Measurements from ENCODE around the gene EPHA5. TPM values are rescaled to one million over a fixed set of nuclear protein-coding genes. Genes with fewer than 3 reads are reported as not detected.

The EPHA5 gene
- total RNA-seq, 1 donor from 2014 or later, result 1.2 TPM

GRCh38 chr4:65457011-65457410 lies 213.3 kb downstream of the EPHA5 start:
- Histone ChIP-seq H3K79me2 (ENCODE audit: insufficient read depth, low read length) (no peaks in the 10 kb centered on the region), H4K20me1 (ENCODE audit: insufficient read depth, low read length) (no peaks in the 10 kb centered on the region), H3K4me3 (ENCODE audit: insufficient read depth, low read depth, low read length) (no peak overlapping the region), H3K9ac (ENCODE audit: low read length) (no peak overlapping the region), H2AFZ (ENCODE audit: low read depth, low read length) (no peak overlapping the region), H3K9me3 (ENCODE audit: insufficient read depth, low read depth, low read length) (no peaks in the 10 kb centered on the region), H3K4me2 (ENCODE audit: low read length) (no peak overlapping the region), H3K27me3 (ENCODE audit: insufficient read depth, low read length) (no peaks in the 10 kb centered on the region), H3K4me1 (ENCODE audit: insufficient read depth, low read length) (no peaks in the 10 kb centered on the region), H3K36me3 (ENCODE audit: insufficient read depth, low read length) (no peaks in the 10 kb centered on the region), H3K27ac (ENCODE audit: low read depth, low read length) (no peak overlapping the region)
- TF ChIP-seq CTCF (IDR thresholded peaks at IDR 0.05; ENCODE audit: insufficient read depth, low read depth, low read length) (no peak), EZH2 (IDR thresholded peaks at IDR 0.05; ENCODE audit: insufficient read depth, low read length) (no peak)
- no peak overlapping the region for H3K27ac Mint-ChIP-seq (ENCODE audit: unreplicated experiment)
- no peaks in the 10 kb centered on the region for H3K27me3 Mint-ChIP-seq (ENCODE audit: low read depth, unreplicated experiment)
- no peak overlapping the region for H3K4me3 Mint-ChIP-seq (ENCODE audit: unreplicated experiment)
- no peaks in the 10 kb centered on the region for H3K9me3 Mint-ChIP-seq (ENCODE audit: unreplicated experiment)
- DNase-seq (ENCODE audit: low read depth) (no peak), FAIRE-seq (no peak)
- no peaks in the 10 kb centered on the region for H3K4me1 Mint-ChIP-seq (ENCODE audit: low read depth, unreplicated experiment)
- no peaks in the 10 kb centered on the region for H3K36me3 Mint-ChIP-seq (ENCODE audit: low read depth, unreplicated experiment)

GRCh38 chr4:65456579-65456978 lies 213.7 kb downstream of the EPHA5 start:
- H3K4me2 ChIP-seq (ENCODE audit: low read length), result no peak overlapping the region
- H3K9me3 Mint-ChIP-seq (ENCODE audit: unreplicated experiment), result no peaks in the 10 kb centered on the region
- FAIRE-seq, result no peak
- H4K20me1 ChIP-seq (ENCODE audit: insufficient read depth, low read length), result no peaks in the 10 kb centered on the region
- H3K4me1 Mint-ChIP-seq (ENCODE audit: low read depth, unreplicated experiment), result no peaks in the 10 kb centered on the region
- H3K79me2 ChIP-seq (ENCODE audit: insufficient read depth, low read length), result no peaks in the 10 kb centered on the region
- no peak overlapping the region for H2AFZ ChIP-seq (ENCODE audit: low read depth, low read length)
- TF ChIP-seq CTCF (IDR thresholded peaks at IDR 0.05; ENCODE audit: insufficient read depth, low read depth, low read length), result no peak
- DNase-seq (ENCODE audit: low read depth), result no peak
- H3K9me3 ChIP-seq (ENCODE audit: insufficient read depth, low read depth, low read length), result no peaks in the 10 kb centered on the region
- no peaks in the 10 kb centered on the region for H3K27me3 ChIP-seq (ENCODE audit: insufficient read depth, low read length)
- H3K36me3 Mint-ChIP-seq (ENCODE audit: low read depth, unreplicated experiment), result no peaks in the 10 kb centered on the region
- no peaks in the 10 kb centered on the region for H3K27me3 Mint-ChIP-seq (ENCODE audit: low read depth, unreplicated experiment)
- H3K4me1 ChIP-seq (ENCODE audit: insufficient read depth, low read length), result no peaks in the 10 kb centered on the region
- H3K4me3 ChIP-seq (ENCODE audit: insufficient read depth, low read depth, low read length), result no peak overlapping the region
- no peak overlapping the region for H3K4me3 Mint-ChIP-seq (ENCODE audit: unreplicated experiment)
- H3K27ac Mint-ChIP-seq (ENCODE audit: unreplicated experiment), result no peak overlapping the region
- no peak overlapping the region for H3K27ac ChIP-seq (ENCODE audit: low read depth, low read length)
- no peaks in the 10 kb centered on the region for H3K36me3 ChIP-seq (ENCODE audit: insufficient read depth, low read length)
- H3K9ac ChIP-seq (ENCODE audit: low read length), result no peak overlapping the region

- H3K4me3 ChIP-seq (ENCODE audit: insufficient read depth, low read depth, low read length), result no peak overlapping the region
- no peaks in the 10 kb centered on the region for H3K79me2 ChIP-seq (ENCODE audit: insufficient read depth, low read length)
- H2AFZ ChIP-seq (ENCODE audit: low read depth, low read length), result no peak overlapping the region
- no peak for TF ChIP-seq EZH2 (IDR thresholded peaks at IDR 0.05; ENCODE audit: insufficient read depth, low read length)
- Mint-ChIP-seq H3K27ac (ENCODE audit: unreplicated experiment) (no peak overlapping the region), H3K36me3 (ENCODE audit: low read depth, unreplicated experiment) (no peaks in the 10 kb centered on the region), H3K4me1 (ENCODE audit: low read depth, unreplicated experiment) (no peaks in the 10 kb centered on the region), H3K27me3 (ENCODE audit: low read depth, unreplicated experiment) (no peaks in the 10 kb centered on the region), H3K4me3 (ENCODE audit: unreplicated experiment) (no peak overlapping the region), H3K9me3 (ENCODE audit: unreplicated experiment) (no peaks in the 10 kb centered on the region)
- H3K4me2 ChIP-seq (ENCODE audit: low read length), result no peak overlapping the region
- H4K20me1 ChIP-seq (ENCODE audit: insufficient read depth, low read length), result no peaks in the 10 kb centered on the region
- no peaks in the 10 kb centered on the region for H3K9me3 ChIP-seq (ENCODE audit: insufficient read depth, low read depth, low read length)
- DNase-seq (ENCODE audit: low read depth), result no peak
- H3K36me3 ChIP-seq (ENCODE audit: insufficient read depth, low read length), result no peaks in the 10 kb centered on the region
- H3K4me1 ChIP-seq (ENCODE audit: insufficient read depth, low read length), result no peaks in the 10 kb centered on the region
- H3K27ac ChIP-seq (ENCODE audit: low read depth, low read length), result no peak overlapping the region
- H3K27me3 ChIP-seq (ENCODE audit: insufficient read depth, low read length), result no peaks in the 10 kb centered on the region
- no peak for FAIRE-seq
- H3K9ac ChIP-seq (ENCODE audit: low read length), result no peak overlapping the region
Measured at GRCh38 chr4:65453398-65453797, 216.9 kb downstream of the EPHA5 start.

Data from astrocyte (in vitro differentiated cells and primary cell).